Right forelimb (tissue), 1 donor: ENCODE data around the gene MLPH.
A peak's percentile ranks its signal among the peaks of the same experiment; 100 is the strongest.

Source experiments
- DNase-seq: peaks from one replicate; pipeline ENCODE4 v3.0.0-alpha.2; 2018

Gene MLPH, protein sequence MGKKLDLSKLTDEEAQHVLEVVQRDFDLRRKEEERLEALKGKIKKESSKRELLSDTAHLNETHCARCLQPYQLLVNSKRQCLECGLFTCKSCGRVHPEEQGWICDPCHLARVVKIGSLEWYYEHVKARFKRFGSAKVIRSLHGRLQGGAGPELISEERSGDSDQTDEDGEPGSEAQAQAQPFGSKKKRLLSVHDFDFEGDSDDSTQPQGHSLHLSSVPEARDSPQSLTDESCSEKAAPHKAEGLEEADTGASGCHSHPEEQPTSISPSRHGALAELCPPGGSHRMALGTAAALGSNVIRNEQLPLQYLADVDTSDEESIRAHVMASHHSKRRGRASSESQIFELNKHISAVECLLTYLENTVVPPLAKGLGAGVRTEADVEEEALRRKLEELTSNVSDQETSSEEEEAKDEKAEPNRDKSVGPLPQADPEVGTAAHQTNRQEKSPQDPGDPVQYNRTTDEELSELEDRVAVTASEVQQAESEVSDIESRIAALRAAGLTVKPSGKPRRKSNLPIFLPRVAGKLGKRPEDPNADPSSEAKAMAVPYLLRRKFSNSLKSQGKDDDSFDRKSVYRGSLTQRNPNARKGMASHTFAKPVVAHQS

DNA sequence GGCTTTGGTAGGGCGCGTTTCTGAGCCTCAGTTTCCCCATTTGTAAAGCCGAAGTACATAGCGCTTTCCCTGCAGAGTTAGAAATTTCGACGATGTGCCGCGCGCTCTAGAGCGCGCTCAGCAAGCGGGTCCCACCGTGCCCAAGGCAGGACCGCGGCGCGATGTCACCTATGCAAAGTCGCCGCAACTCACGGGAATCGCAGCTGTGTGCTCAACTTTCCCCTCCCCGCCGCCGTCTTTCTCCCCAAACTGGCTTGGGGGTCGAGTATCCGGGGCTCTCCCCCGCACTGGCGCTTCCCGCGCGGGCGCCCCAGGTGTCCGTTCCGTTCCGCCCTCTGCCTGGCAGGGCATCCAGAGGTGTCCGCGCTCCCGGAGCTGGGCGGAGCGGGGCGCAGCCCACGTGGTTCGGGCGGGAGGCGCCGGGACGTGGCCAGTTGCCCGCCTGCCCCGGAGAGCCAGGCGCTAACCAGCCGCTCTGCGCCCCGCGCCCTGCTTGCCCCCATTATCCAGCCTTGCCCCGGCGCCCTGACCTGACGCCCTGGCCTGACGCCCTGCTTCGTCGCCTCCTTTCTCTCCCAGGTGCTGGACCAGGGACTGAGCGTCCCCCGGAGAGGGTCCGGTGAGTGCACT lies at the start of gene MLPH:
Gene MLPH (plus strand): TSS at position 433 of the 630 bp plus-strand sequence. CDS start 6,176 bp downstream, outside the sequence.
- no peak for DNase-seq

DNA sequence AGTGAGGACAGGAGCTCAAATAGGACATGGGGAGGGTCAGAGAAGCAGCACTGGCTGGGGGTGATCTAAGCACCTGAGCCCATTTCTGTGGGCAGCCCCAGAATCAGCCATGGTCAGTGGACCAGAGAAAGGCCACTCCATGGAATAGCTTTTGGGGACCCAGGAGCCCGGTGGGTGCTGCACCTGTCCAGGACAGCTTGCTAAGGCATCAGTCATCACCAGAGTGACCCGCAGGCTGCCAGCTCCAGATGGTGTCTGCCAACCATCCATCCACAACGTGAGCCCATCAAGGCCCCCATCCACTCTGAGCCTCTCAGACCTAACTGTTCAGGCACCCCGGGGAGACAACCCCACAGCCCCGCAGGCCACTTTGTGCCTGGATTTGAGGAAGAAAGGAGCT lies 49.5 kb upstream of the MLPH start:
- DNase-seq = no peak

DNA sequence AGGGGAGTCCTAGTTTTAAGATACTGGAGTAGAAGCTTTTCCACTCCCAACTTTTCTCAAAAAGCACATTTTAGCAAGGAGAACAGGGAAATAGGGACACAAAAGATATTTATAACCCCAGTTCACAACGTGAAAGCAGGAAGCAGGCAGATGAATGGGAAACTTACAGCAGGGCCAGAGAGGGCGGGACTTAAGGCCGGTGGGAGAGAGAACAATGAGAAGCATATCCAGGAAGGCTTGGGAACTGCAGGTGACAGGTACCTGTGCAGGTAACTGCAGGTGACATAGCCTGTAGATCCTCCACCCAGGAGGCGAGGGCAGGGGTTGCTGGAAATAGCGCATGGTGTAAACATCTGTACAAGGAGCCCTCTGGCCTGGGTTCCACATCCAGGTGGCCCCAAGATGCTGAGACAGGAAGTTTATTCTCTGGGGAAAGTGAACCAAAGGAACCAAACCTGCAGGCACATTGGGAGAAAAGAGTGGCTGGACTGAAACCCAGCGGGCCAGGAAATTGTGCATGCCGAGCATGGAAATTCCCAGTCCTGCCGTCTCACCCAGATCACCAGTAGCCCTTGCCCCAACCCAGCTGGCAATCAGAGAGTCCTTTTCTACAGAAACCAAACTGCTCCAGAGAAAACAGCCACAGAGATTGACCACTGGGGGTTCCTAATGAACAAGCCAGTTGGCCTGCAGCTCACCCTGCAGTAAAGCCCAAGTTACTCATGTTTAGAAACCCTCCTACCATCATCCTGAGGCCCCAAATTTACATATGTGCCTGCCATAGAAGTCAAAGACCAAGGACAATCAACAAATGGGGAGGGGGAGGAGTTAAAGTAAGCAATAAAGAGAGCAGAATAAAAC lies 48.7 kb upstream of the MLPH start:
- DNase-seq = no peak

DNA sequence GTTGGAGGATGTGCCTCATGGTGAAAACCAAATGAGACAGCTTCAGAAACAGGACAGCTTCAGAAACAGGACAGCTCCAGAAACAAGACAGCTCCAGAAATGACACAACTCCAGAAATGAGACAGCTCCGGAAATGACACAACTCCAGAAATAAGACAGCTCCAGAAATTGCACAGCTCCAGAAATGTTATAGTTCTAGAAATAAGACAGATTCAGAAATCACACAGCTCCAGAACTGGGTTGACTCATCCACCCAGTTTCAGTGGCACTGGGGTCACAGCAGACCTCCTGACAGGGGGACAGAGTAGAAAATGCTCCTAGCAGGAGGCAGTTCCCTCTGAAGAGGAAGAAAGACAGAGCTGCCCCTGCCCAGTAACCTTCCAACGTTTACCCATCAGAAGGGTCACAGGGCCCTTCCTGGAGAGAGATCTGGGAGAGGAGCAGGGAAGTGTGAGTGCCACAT lies 46.2 kb upstream of the MLPH start:
- no peak for DNase-seq

DNA sequence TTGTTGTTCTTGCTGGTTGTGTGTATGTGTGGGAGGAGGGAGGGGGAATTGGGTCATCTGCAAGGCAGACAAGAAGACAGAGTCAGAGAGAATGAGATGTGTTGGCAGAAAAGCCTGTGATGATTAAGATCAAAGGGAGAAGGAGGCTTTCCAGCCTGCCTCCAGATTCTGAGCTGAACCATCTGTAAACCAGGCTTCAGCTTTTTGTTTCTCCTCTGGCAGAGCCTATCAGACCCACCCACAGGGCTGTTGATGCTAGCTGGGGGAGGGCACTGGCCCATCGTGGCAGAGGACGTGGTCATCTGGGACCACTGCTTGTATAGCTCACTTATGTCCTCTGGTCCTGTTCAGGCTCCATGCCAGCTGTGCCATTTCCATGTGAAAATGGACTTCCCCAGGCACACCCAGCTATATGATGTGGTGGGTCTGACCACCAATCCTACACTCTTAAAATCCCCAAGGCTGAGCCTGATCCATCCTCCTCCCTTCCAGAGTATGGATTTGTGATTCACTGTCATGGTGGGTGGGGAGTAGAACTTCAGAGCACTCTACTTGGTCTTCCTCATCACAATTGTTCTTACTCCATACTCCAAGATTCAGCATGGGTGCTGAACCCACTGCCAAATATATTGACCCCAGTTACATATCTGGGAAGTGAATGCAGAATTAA lies 45.3 kb upstream of the MLPH start:
- DNase-seq = no peak

DNA sequence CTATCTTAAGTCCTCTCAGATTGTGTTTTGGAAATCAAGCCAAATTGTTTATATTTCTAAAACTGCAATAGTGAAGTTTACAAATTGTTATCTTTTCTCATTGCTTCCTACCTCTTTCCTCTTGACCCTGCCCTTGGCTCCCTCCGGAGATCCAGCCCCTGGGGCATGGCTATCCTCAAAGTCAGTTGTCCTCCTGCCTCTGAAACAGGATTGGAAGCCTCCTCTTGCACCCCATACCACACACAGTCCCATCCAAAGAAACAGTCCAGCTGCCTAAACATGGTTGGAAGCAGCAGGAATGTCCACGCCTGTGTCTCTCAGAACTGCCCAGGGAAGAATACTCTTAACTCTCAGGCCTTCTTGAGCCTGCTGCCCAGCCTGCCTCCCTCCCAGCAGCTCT lies 43.0 kb upstream of the MLPH start:
- DNase-seq = no peak

DNA sequence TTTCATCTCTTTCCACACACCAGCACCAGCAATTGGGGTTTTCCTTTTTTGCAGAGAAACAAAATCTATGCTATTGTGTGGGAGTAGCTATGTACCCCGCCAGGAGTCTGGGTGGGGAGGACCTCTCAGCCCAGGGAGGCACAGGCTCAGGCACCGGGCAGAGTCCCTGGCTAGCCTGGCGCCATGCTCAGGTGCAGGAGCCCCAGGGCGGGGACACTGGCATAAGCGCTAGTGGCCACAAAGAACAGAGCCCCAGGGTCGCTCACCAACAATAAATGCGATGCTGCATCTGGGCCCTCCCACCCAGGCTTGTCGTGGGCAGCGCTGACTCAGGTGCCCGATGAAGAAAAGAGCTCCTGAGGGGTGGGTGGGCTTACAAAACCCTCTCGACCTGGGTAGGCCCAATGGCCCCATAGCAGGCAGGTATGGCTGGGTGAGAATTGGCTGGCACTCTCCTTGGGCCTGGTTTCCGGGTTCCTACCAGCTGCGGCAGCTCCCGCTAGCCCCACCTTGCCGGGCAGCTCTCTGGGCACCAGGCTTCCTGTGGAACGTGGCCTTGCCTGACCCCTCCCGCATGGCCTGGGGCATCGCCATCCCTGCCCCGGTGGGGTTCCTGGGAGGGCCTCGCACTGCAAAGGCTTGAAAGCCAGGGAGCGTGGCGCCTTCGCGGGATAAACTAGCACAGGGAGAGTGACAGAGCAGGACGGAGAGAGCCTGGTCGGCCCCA lies 41.3 kb upstream of the MLPH start:
- peak; percentile 19 for DNase-seq

DNA sequence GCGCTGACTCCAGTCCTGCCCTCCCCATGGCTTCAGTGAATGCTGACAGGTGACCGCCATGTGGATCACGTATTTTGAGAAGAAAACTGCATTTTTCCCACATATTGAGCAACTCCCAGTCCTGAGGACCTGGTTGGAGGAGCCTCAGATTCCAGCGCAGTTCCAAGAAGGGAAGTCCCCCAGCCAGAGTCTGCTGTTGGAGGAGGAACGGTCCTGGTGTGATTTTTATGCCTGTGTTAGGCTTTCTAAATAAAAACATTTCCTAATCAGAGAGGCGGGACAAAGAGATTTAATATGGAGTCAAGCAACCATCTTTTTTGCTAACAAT lies 40.7 kb upstream of the MLPH start:
- DNase-seq = peak; percentile 17

DNA sequence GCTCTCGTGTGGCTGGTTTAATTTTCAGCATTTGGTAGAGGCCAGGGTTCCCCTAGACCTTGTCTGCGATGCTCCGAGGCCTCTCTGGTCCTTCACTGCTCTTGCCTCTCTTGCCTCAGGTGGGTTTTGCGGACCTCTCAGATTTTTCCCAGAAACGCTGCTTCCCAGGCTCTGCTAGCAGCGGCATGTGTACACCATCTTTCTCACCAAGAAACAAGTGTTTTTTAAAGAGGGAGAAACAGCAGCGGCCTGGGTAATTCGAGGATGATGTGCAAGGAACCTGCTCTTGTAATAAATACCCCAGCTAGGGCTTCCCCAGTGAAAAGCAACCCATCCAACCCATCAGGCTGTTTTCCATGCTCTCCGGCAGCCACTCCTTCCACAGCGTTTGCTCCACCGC lies 39.6 kb upstream of the MLPH start:
- peak; percentile 17 for DNase-seq

DNA sequence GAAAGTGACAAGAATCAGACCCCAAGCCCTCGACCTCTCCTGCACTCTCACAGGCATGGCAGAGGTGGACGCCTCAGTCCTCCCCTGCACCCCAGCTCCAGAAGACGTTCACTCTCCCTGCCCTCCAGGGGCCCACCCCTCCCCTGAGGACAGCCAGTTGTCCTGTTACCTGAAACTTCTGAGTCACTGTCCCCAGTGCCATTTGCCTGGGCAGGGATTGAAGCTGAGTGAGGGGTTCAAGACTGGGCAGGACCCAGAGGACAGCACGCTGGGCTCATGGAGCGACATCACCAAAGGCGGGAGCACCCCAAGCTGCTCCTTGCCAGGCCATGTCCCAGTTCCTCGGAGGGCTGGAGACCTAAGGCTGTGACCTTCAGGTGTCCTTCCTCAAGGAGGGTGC lies 38.9 kb upstream of the MLPH start:
- no peak for DNase-seq

DNA sequence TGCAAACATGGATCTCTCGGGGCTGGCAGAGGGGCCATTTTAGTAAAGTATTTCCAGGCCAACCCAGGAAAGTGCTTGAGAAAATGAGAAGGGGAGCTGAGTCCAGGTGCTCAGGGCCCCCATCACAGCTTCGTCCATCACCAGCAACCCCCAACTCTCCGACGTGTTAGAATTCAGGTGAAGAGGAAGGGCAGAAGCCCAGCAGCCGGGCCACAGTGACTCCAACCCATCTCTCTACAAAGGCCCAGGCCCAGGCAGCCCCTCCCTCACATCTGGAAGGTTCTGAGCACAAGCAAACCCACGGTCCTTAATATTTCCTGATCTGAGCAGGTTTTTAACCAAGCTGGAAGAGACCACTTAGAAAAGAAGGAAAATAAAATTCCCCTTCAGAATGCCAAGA lies 38.4 kb upstream of the MLPH start:
- DNase-seq = no peak

DNA sequence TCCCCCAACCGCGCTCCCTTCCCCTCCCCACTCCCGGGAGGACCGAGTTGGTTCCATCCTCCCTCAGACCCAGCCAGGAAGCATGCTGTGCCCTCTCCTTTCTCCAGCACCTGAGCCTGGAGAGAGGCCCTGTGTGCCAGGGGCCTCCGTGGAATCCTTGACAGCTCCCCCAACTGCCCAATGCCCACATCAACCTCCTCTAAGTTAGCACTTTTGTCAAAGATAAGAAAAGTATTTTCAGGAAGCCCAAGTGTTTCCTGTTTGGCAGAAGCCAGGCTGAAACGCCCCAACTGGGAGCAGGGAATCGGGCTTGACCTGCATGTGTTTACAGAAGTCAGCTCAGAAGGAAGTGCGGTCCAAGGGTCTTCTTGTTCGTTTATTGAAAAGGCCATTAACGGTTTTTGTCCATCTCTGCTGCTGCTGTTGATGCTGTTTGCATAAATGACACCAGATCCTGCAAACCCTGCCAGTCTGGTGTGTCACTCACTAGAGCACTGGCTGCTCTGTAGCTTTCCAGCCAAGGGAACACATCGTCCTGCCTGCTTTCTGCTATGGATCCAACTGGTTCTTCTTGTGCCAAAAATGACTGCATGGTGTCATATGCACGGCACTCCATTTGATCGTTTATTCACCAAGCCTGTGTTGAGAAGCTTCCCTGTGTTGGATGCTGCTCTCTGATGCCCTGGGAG lies 37.7 kb upstream of the MLPH start:
- no peak for DNase-seq

DNA sequence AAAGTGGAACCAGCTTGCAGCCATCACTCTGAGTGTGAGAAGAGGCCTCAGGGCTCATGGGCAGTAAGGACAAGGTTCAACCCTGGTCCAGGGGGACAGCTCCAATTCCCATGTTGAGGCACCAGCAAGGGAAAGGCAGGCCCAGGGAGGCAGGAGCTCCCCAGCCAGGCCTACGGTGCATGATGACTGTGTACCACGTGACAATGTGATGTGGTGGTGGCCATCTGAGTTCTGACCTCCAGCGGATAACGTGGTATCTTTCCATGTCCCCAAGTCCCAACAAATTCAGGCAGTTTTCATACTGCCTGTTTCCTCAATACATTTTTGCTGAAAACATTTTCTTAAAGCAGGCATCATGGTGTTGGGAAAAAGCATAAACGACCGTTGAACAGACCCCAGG lies 36.9 kb upstream of the MLPH start:
- DNase-seq = no peak

DNA sequence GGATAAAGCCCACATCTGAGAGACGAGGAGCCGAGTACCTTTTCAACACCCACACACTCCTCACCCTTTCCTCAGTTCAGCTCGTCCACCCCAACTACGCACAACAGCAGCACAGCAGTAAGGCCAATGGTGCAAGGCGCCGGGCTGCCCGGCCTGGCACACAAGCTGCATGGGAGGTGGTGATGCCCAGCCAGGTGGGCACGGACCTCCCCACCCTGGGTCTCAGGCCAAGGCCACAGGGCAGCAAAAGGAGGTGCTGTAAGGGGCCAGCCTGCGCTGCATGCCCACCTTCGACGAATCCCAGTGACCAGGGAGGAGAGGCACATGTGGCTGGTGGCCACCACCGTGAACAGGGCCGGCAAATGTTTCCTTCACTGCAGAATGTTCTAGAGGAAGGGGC lies 36.5 kb upstream of the MLPH start:
- DNase-seq = no peak

DNA sequence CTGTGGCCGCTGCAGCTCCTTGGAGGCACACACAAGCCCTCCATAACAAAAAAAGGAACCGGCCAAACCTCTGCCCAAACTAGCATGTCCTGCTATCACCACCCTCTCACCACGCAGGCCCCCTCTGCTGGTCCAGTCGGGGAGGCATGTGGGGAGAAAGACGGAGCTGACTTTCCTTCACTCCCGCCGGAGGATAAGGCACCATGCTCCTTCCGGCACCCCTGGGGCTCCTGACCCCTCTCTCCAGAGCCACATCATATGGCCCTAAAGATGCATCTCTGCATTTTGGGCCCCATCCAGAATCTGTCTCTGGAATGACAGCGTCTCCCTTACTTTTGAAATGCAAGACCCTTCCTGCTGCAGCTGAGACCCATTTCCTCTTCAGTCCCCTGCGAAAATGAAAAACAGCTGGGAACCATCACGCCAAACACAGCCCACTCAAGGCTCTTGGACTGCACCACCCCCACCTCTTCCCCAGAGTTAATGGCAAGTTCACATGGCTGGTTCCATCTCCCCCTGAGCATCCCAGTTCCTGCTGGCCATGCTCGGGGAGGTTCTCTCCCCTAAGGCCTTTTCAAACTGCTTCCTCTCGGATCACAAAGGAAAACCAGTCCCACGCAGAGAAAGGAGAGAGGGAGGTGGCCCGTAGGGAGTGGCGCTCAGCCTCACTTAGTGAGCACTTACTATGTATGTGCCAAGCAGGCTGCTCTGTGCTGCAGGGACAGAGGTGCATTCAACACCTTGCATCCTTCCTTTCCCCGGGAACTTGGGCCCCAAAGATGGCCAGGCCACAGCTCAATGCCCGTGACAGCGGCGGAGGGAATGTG lies 35.2 kb upstream of the MLPH start:
- DNase-seq = no peak

DNA sequence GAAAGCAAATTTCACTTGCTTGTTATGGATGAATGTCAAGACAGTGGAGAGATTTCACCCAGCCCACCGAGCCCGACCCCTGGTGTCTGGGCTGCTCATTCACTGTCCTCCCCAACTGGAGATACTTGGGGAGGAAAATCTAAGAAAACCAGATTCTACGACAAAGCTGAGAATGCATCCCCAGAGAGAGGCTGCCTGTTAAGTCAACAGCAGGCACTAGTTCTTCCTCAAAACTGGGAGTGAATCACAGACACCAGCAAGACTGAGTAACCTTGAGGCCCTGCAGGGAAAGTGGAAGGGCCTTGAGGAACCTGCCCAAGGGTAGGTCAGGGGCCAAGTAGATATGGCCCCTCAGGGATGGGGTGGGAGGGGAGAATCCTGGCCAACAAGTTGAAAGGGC lies 34.2 kb upstream of the MLPH start:
- no peak for DNase-seq

DNA sequence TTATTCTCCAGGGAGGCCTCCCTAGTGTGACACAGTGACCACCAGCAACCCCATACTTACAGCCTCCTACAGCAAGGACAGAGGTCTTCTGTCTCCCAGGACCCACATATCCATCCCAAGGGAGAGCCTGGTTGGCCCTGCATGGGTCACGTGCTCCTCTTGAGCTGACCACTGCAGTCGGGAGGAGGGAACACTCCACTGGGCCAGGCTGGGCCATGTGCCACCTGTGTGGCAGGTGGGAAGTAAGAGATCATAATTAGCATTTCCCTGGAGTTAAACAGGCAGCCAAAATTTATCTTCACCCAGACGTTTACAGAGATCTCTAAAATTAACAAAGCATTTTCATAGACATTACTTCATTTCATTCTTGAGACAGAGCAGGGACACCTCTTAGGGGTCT lies 33.4 kb upstream of the MLPH start:
- no peak for DNase-seq

DNA sequence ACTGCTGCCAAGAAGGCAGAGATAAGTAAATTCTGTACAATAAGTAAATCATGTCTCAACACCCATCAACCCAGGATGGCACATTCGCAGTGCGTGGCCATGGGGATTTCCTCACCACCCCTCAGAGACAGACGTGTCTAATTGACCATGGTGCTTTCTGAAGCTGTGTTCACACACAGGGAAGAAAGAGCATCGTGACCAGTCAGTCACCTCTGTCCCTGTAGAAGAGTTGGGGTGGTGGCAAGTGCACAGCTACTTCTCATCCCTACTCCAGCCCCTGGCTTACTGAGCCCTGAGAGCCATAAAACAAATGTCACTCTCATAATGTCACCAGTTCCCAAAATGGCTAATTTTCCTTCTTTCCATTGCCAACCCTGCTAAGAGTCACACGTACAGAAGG lies 31.3 kb upstream of the MLPH start:
- no peak for DNase-seq

DNA sequence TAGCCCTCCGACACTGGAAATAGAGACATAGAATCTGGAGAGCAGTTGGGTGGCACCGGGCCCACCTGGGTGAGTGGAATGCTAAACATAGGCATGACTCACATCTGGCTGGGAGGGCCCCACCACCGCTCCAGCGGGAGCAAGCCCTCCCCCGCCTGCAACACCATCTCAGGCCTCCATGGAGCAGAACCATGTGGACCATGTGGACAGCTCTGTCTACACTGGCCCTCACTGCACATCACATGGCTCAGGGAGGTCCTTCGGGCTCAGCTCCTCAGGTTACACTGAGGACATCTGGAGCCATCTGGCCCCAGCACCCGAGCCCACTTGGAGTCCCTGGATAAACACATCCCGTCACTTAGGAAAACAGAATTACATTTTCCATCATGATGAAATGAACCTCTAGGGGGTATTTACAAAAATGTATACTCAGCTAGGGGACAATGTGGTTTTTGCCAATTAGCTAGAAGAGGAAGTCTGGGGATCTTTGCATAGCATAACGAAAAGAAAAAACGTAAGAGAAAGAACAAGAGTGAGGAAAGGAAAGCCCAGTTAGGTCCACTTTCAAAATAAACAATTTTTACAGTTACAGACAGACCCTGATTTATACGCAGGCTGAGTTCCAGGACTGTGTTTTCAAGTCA lies 30.7 kb upstream of the MLPH start:
- DNase-seq = no peak

DNA sequence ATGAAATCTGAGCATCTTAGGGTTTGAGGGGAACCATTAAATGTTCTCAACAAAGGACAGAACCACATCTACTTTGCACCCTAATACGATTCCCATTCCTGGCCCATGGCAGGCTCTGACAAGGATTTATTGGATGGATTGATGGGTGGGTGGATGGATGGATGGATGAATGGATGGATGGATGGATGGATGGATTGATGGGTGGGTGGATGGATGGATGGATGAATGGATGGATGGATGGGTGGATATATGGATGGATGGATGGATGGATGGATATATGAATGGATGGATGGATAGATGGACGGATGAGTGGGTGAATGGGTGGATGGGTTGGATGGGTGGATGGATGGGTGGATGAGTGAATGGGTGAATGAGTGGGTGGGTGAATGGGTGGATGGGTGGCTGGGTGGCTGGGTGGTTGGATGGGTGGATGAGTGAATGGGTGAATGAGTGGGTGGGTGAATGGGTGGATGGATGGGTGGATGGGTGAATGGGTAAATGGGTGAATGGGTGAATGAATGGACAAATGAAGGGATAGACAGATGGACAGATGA lies 29.6 kb upstream of the MLPH start:
- no peak for DNase-seq
